Neural crest cell (in vitro differentiated cells): Measurements from ENCODE around the gene EFCAB8. TPM values are rescaled to one million over a fixed set of nuclear protein-coding genes. Genes with fewer than 3 reads are reported as not detected.
A peak's percentile ranks its signal among the peaks of the same experiment; 100 is the strongest.

Source experiments
- DNase-seq: peaks from one replicate; pipeline ENCODE4 v3.0.0; 2021; ENCODE audit warnings: low read depth, mixed read lengths, low spot score
- H3K27ac Mint-ChIP-seq: one replicate; pipeline ENCODE4 v1.8.0; 2021; ENCODE audit warnings: mild to moderate bottlenecking, mixed read lengths; ENCODE audit not compliant: unreplicated experiment
- H3K27me3 Mint-ChIP-seq: 2 replicates; pipeline ENCODE4 v1.8.0; 2021; ENCODE audit warnings: low read depth, mild to moderate bottlenecking, mixed read lengths
- H3K36me3 Mint-ChIP-seq: 2 replicates; pipeline ENCODE4 v1.8.0; 2021; ENCODE audit warnings: low read depth, mild to moderate bottlenecking, mixed read lengths
- H3K4me1 Mint-ChIP-seq: 2 replicates; pipeline ENCODE4 v1.8.0; 2021; ENCODE audit warnings: mixed read lengths
- H3K4me3 Mint-ChIP-seq: one replicate; pipeline ENCODE4 v1.8.0; 2021; ENCODE audit warnings: mild to moderate bottlenecking, mixed read lengths
- H3K9me3 Mint-ChIP-seq: 2 replicates; pipeline ENCODE4 v1.8.0; 2021; ENCODE audit warnings: mixed read lengths
- CTCF ChIP-seq: fragments of 200-600 bp; sonication (generic); conservative IDR thresholded peaks from 2 replicates; pipeline ENCODE4 v1.5.0; 2021; ENCODE audit warnings: antibody characterized with exemption, mild to moderate bottlenecking
- total RNA-seq: library from RNA; stranded (reverse); gene quantifications from 2 replicates; pipeline ENCODE4 v1.2.1, GENCODE V29; 2021

EFCAB8 gene
- total RNA-seq, 1 donor from 2014 or later: 0.26 TPM

- Mint-ChIP-seq H3K4me1 (peaks cover 8% of the 10 kb centered on the region), H3K4me3 (no peak overlapping the region)
- DNase-seq: no peak
Observed at GRCh38 chr20:32964575-32964974, 105.9 kb downstream of the EFCAB8 start.

GRCh38 chr20:32965115-32965514 is 106.4 kb downstream of the EFCAB8 start:
- no peak for TF ChIP-seq CTCF
- no peak overlapping the region for H3K4me3 Mint-ChIP-seq
- no peaks in the 10 kb centered on the region for H3K36me3 Mint-ChIP-seq
- H3K9me3 Mint-ChIP-seq: no peaks in the 10 kb centered on the region
- no peaks in the 10 kb centered on the region for H3K27me3 Mint-ChIP-seq
- DNase-seq: no peak
- peaks cover 8% of the 10 kb centered on the region for H3K4me1 Mint-ChIP-seq
- no peak overlapping the region for H3K27ac Mint-ChIP-seq

More at GRCh38 chr20:32964575-32964974, 105.9 kb downstream of the EFCAB8 start:
- H3K9me3 Mint-ChIP-seq: no peaks in the 10 kb centered on the region
- no peaks in the 10 kb centered on the region for H3K36me3 Mint-ChIP-seq
- TF ChIP-seq CTCF: no peak
- no peak overlapping the region for H3K27ac Mint-ChIP-seq
- H3K27me3 Mint-ChIP-seq: no peaks in the 10 kb centered on the region

GRCh38 chr20:32965581-32966373 is 107.1 kb downstream of the EFCAB8 start:
- Mint-ChIP-seq H3K27me3 (no peaks in the 10 kb centered on the region), H3K27ac (no peak overlapping the region), H3K4me1 (peaks cover 8% of the 10 kb centered on the region), H3K36me3 (no peaks in the 10 kb centered on the region), H3K4me3 (no peak overlapping the region), H3K9me3 (no peaks in the 10 kb centered on the region)
- TF ChIP-seq CTCF: no peak
- peak; percentile 1 for DNase-seq

- no peaks in the 10 kb centered on the region for H3K36me3 Mint-ChIP-seq
- no peak for TF ChIP-seq CTCF
- no peak overlapping the region for H3K4me3 Mint-ChIP-seq
- H3K27ac Mint-ChIP-seq: peak overlapping the region; percentile 38
- no peak for DNase-seq
- peaks cover 8% of the 10 kb centered on the region for H3K4me1 Mint-ChIP-seq
- no peaks in the 10 kb centered on the region for H3K27me3 Mint-ChIP-seq
- H3K9me3 Mint-ChIP-seq: no peaks in the 10 kb centered on the region
Observed at GRCh38 chr20:32966382-32966781, 107.7 kb downstream of the EFCAB8 start.

- no peak overlapping the region for H3K4me3 Mint-ChIP-seq
- H3K9me3 Mint-ChIP-seq: no peaks in the 10 kb centered on the region
- peaks cover 8% of the 10 kb centered on the region for H3K4me1 Mint-ChIP-seq
- no peaks in the 10 kb centered on the region for H3K27me3 Mint-ChIP-seq
- DNase-seq: peak; percentile 0
- no peaks in the 10 kb centered on the region for H3K36me3 Mint-ChIP-seq
- no peak overlapping the region for H3K27ac Mint-ChIP-seq
- TF ChIP-seq CTCF: no peak
Observed at GRCh38 chr20:32966881-32967781, 108.4 kb downstream of the EFCAB8 start.
